HEK293 (cell line): ENCODE data around the gene CARS1.

Experiments used
- CTCF ChIA-PET: fragments of 350-600 bp; formaldehyde crosslinking; extraction: SDS; loops from one replicate; lab custom pipeline; 2021; ENCODE audit warnings: antibody characterized with exemption; lab: Yijun Ruan, JAX
- POLR2A ChIA-PET: fragments of 300-600 bp; formaldehyde crosslinking; extraction: SDS; loops from one replicate; lab custom pipeline; 2020; ENCODE audit warnings: antibody characterized with exemption, inconsistent platforms; lab: Yijun Ruan, JAX
- H3K27ac ChIP-seq: fragments of 200-500 bp; sonication (Bioruptor generic); 2 replicates; pipeline ENCODE4 v1.5.1; 2014; ENCODE audit warnings: low read depth, low read length, control low read depth, inconsistent platforms; ENCODE audit errors: extremely low read depth
- H3K36me3 ChIP-seq, 2 experiments: fragments of 200-500 bp in 1 of 2; sonication (Bioruptor generic) in 1 of 2; 1 replicate in 1 of 2; 2 replicates in 1 of 2; pipeline ENCODE4 v1.5.1; 2014 to 2017; ENCODE audit warnings: inconsistent platforms in 2 of 2, low read length in 2 of 2; ENCODE audit not compliant: control insufficient read depth in 2 of 2, insufficient read depth in 1 of 2
- H3K4me1 ChIP-seq: fragments of 200-500 bp; sonication (Bioruptor generic); 2 replicates; pipeline ENCODE4 v1.5.1; 2014; ENCODE audit warnings: mild to moderate bottlenecking, low read length, inconsistent platforms; ENCODE audit not compliant: control insufficient read depth, insufficient read depth
- H3K4me3 ChIP-seq: 2 replicates; pipeline ENCODE4 v1.5.1; 2011; ENCODE audit warnings: low read depth, mild to moderate bottlenecking, control low read depth, low read length, moderate library complexity
- H3K9me3 ChIP-seq: fragments of 200-500 bp; sonication (Bioruptor generic); 2 replicates; pipeline ENCODE4 v1.5.1; 2014; ENCODE audit warnings: low read depth, low read length, inconsistent platforms; ENCODE audit not compliant: control insufficient read depth, insufficient read depth
- HOXC10 ChIP-seq: sonication (generic); formaldehyde crosslinking; IDR thresholded peaks from 2 replicates; pipeline ENCODE4 v1.8.1; 2023; ENCODE audit warnings: mild to moderate bottlenecking, missing genetic modification reagents
- MYNN ChIP-seq: fragments of 450-650 bp; formaldehyde crosslinking; IDR thresholded peaks from 2 replicates; pipeline ENCODE4 v1.5.1; 2016; ENCODE audit warnings: missing biosample characterization, missing genetic modification characterization, borderline replicate concordance
- SCRT2 ChIP-seq: fragments of 450-650 bp; formaldehyde crosslinking; IDR thresholded peaks from 2 replicates; pipeline ENCODE4 v1.5.1; 2016; ENCODE audit warnings: missing biosample characterization, missing genetic modification characterization
- ZNF133 ChIP-seq: fragments of 450-650 bp; formaldehyde crosslinking; IDR thresholded peaks from 2 replicates; pipeline ENCODE4 v1.5.1; 2016; ENCODE audit warnings: missing biosample characterization, missing genetic modification characterization
- ZNF335 ChIP-seq: fragments of 450-650 bp; formaldehyde crosslinking; conservative IDR thresholded peaks from 2 replicates; pipeline ENCODE4 v1.5.1; 2016; ENCODE audit warnings: missing biosample characterization, missing genetic modification characterization
- ZNF354C ChIP-seq: fragments of 450-650 bp; formaldehyde crosslinking; IDR thresholded peaks from 2 replicates; pipeline ENCODE4 v1.5.1; 2016; ENCODE audit warnings: missing biosample characterization, missing genetic modification characterization, low read depth, borderline replicate concordance
- ZNF514 ChIP-seq: fragments of 450-650 bp; formaldehyde crosslinking; IDR thresholded peaks from 2 replicates; pipeline ENCODE4 v1.5.1; 2016; ENCODE audit warnings: missing biosample characterization, missing genetic modification characterization
- ZNF600 ChIP-seq: fragments of 450-650 bp; formaldehyde crosslinking; IDR thresholded peaks from 2 replicates; pipeline ENCODE4 v1.5.1; 2016; ENCODE audit warnings: missing biosample characterization, missing genetic modification characterization
- ZNF701 ChIP-seq: fragments of 450-650 bp; formaldehyde crosslinking; IDR thresholded peaks from 2 replicates; pipeline ENCODE4 v1.5.1; 2016; ENCODE audit warnings: missing biosample characterization, missing genetic modification characterization
- ZNF785 ChIP-seq: fragments of 450-650 bp; formaldehyde crosslinking; IDR thresholded peaks from 2 replicates; pipeline ENCODE4 v1.5.1; 2016; ENCODE audit warnings: missing biosample characterization, missing genetic modification characterization
- ZSCAN30 ChIP-seq: fragments of 450-650 bp; IDR thresholded peaks from 2 replicates; pipeline ENCODE4 v1.5.1; 2018; ENCODE audit warnings: missing biosample characterization, mild to moderate bottlenecking, missing genetic modification characterization, moderate library complexity
- TF ChIP-seq, protein P1 (sequence below): fragments of 450-650 bp; formaldehyde crosslinking; IDR thresholded peaks from 2 replicates; pipeline ENCODE4 v1.5.1; 2016; ENCODE audit warnings: missing biosample characterization, missing genetic modification characterization
- TF ChIP-seq, protein P2 (sequence below): fragments of 450-650 bp; formaldehyde crosslinking; conservative IDR thresholded peaks from 2 replicates; pipeline ENCODE4 v1.5.1; 2016; ENCODE audit warnings: low read depth, missing biosample characterization, missing genetic modification characterization
- TF ChIP-seq, protein P3 (sequence below): fragments of 450-650 bp; formaldehyde crosslinking; IDR thresholded peaks from 2 replicates; pipeline ENCODE4 v1.5.1; 2016; ENCODE audit warnings: missing biosample characterization, missing genetic modification characterization
- TF ChIP-seq, protein P4 (sequence below): fragments of 450-650 bp; formaldehyde crosslinking; IDR thresholded peaks from 2 replicates; pipeline ENCODE4 v1.5.1; 2016; ENCODE audit warnings: missing biosample characterization, missing genetic modification characterization, low read depth

Gene CARS1

DNA sequence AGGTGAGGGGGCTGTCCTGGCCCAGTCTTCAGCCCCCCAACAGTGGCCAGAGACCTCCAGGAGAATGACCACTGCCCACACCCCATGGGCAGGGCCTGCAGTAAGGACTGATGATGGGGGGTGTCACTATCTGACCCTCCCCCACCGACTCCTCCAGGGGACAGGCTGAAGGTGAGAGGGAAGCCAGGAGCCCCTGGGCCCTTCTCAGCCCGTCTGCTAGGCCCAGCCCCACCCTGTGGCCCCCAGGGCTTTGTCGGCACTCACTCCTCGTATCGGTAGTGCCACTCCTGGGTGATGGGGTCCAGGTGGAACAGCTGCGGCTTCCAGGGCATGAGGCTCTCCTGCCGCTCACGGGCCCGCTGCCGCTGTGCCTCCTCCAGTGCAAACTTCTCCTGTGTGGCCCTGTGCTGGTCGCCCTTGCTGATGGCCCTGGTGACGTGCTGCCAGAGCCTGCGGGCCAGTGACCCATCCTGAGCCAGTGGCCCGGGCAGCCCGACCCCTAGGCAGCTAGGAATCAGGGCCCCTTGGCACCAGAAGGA is 35.4 kb upstream of the CARS1 start:
- TF ChIP-seq, protein P1, sequence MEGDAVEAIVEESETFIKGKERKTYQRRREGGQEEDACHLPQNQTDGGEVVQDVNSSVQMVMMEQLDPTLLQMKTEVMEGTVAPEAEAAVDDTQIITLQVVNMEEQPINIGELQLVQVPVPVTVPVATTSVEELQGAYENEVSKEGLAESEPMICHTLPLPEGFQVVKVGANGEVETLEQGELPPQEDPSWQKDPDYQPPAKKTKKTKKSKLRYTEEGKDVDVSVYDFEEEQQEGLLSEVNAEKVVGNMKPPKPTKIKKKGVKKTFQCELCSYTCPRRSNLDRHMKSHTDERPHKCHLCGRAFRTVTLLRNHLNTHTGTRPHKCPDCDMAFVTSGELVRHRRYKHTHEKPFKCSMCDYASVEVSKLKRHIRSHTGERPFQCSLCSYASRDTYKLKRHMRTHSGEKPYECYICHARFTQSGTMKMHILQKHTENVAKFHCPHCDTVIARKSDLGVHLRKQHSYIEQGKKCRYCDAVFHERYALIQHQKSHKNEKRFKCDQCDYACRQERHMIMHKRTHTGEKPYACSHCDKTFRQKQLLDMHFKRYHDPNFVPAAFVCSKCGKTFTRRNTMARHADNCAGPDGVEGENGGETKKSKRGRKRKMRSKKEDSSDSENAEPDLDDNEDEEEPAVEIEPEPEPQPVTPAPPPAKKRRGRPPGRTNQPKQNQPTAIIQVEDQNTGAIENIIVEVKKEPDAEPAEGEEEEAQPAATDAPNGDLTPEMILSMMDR, result no peak
- TF ChIP-seq ZNF335 (tag by site-specific recombination), result no peak
- TF ChIP-seq SCRT2 (tag by site-specific recombination), result no peak
- no peak for TF ChIP-seq ZNF701 (tag by site-specific recombination)
- TF ChIP-seq, protein P2, sequence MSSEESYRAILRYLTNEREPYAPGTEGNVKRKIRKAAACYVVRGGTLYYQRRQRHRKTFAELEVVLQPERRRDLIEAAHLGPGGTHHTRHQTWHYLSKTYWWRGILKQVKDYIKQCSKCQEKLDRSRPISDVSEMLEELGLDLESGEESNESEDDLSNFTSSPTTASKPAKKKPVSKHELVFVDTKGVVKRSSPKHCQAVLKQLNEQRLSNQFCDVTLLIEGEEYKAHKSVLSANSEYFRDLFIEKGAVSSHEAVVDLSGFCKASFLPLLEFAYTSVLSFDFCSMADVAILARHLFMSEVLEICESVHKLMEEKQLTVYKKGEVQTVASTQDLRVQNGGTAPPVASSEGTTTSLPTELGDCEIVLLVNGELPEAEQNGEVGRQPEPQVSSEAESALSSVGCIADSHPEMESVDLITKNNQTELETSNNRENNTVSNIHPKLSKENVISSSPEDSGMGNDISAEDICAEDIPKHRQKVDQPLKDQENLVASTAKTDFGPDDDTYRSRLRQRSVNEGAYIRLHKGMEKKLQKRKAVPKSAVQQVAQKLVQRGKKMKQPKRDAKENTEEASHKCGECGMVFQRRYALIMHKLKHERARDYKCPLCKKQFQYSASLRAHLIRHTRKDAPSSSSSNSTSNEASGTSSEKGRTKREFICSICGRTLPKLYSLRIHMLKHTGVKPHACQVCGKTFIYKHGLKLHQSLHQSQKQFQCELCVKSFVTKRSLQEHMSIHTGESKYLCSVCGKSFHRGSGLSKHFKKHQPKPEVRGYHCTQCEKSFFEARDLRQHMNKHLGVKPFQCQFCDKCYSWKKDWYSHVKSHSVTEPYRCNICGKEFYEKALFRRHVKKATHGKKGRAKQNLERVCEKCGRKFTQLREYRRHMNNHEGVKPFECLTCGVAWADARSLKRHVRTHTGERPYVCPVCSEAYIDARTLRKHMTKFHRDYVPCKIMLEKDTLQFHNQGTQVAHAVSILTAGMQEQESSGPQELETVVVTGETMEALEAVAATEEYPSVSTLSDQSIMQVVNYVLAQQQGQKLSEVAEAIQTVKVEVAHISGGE (tag by site-specific recombination), result no peak
- no peak for TF ChIP-seq MYNN
- TF ChIP-seq ZSCAN30 (tag by site-specific recombination), result no peak
- TF ChIP-seq, protein P3, sequence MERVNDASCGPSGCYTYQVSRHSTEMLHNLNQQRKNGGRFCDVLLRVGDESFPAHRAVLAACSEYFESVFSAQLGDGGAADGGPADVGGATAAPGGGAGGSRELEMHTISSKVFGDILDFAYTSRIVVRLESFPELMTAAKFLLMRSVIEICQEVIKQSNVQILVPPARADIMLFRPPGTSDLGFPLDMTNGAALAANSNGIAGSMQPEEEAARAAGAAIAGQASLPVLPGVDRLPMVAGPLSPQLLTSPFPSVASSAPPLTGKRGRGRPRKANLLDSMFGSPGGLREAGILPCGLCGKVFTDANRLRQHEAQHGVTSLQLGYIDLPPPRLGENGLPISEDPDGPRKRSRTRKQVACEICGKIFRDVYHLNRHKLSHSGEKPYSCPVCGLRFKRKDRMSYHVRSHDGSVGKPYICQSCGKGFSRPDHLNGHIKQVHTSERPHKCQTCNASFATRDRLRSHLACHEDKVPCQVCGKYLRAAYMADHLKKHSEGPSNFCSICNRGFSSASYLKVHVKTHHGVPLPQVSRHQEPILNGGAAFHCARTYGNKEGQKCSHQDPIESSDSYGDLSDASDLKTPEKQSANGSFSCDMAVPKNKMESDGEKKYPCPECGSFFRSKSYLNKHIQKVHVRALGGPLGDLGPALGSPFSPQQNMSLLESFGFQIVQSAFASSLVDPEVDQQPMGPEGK, result no peak
- no peak for TF ChIP-seq HOXC10 (CRISPR knock-in tag)
- no peak for TF ChIP-seq ZNF354C (tag by site-specific recombination)
- no peak for TF ChIP-seq ZNF600
- TF ChIP-seq ZNF133 (tag by site-specific recombination), result no peak
- TF ChIP-seq ZNF785 (tag by site-specific recombination), result no peak
- TF ChIP-seq, protein P4, sequence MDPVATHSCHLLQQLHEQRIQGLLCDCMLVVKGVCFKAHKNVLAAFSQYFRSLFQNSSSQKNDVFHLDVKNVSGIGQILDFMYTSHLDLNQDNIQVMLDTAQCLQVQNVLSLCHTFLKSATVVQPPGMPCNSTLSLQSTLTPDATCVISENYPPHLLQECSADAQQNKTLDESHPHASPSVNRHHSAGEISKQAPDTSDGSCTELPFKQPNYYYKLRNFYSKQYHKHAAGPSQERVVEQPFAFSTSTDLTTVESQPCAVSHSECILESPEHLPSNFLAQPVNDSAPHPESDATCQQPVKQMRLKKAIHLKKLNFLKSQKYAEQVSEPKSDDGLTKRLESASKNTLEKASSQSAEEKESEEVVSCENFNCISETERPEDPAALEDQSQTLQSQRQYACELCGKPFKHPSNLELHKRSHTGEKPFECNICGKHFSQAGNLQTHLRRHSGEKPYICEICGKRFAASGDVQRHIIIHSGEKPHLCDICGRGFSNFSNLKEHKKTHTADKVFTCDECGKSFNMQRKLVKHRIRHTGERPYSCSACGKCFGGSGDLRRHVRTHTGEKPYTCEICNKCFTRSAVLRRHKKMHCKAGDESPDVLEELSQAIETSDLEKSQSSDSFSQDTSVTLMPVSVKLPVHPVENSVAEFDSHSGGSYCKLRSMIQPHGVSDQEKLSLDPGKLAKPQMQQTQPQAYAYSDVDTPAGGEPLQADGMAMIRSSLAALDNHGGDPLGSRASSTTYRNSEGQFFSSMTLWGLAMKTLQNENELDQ (tag by site-specific recombination), result no peak
- TF ChIP-seq ZNF514 (tag by site-specific recombination), result no peak
- Histone ChIP-seq H3K36me3 (peaks cover 0 to 20% of the 10 kb centered on the region in 2 experiments; a peak in 1 of 3 replicates), H3K9me3 (no peaks in the 10 kb centered on the region), H3K4me1 (no peaks in the 10 kb centered on the region), H3K4me3 (no peak overlapping the region), H3K27ac (no peak overlapping the region)
- CTCF ChIA-PET, result interaction anchor here (0.5 to 7.3 kb wide), 10 partner anchors 16 to 1171 kb away, joined by 3 to 144 read pairs (median 8); no protein-coding TSS in a partner anchor
- POLR2A ChIA-PET, result interaction anchor here (2.6 kb wide), 1 partner anchor 35 kb away, joined by 12 read pairs; the partner anchor contains the start of gene CARS1
